A673 (cell line): ENCODE results near the gene NOL9. TPM values are rescaled to one million over a fixed set of nuclear protein-coding genes. Genes with fewer than 3 reads are reported as not detected.

Experiments used
- BruUV-seq: library from RNA; stranded (reverse); fragments of 400-500 nt; replicated peaks from 2 replicates; lab custom pipeline; 2021; lab: Mats Ljungman, UMichigan
- CTCF ChIA-PET: fragments of 300-600 bp; sonication (Branson Sonifier 250); formaldehyde crosslinking; loops from one replicate; lab custom pipeline; 2022; ENCODE audit warnings: antibody characterized with exemption; lab: Charles Lee
- POLR2A ChIA-PET: fragments of 300-600 bp; sonication (Branson Sonifier 250); formaldehyde crosslinking; loops from one replicate; lab custom pipeline; 2022; ENCODE audit warnings: antibody characterized with exemption; ENCODE audit not compliant: low non-redundant PET; lab: Charles Lee
- DNase-seq: peaks from one replicate; pipeline ENCODE4 v3.0.0-alpha.2; 2015; ENCODE audit warnings: low spot score
- H3K27ac ChIP-seq: fragments of 200-600 bp; sonication (generic); 2 replicates; pipeline ENCODE4 v1.5.1; 2016; ENCODE audit warnings: mixed run types, low read depth, mild to moderate bottlenecking, mixed read lengths, antibody characterized with exemption, low read length; ENCODE audit not compliant: poor library complexity, severe bottlenecking
- H3K27me3 ChIP-seq: fragments of 200-600 bp; sonication (generic); replicated peaks from 2 replicates; pipeline ENCODE4 v1.6.1; 2017; ENCODE audit warnings: mixed run types, low read depth, mild to moderate bottlenecking, mixed read lengths, antibody characterized with exemption, low read length; ENCODE audit not compliant: insufficient read depth, poor library complexity
- H3K36me3 ChIP-seq: fragments of 200-600 bp; sonication (generic); 2 replicates; pipeline ENCODE4 v1.6.1; 2016; ENCODE audit warnings: mixed run types, mild to moderate bottlenecking, mixed read lengths, antibody characterized with exemption, low read length; ENCODE audit not compliant: insufficient read depth, poor library complexity, severe bottlenecking
- H3K4me1 ChIP-seq: fragments of 200-600 bp; sonication (generic); 2 replicates; pipeline ENCODE4 v1.6.1; 2017; ENCODE audit warnings: mixed run types, mild to moderate bottlenecking, mixed read lengths, antibody characterized with exemption, low read length; ENCODE audit not compliant: insufficient read depth, poor library complexity, severe bottlenecking
- H3K4me3 ChIP-seq: fragments of 200-600 bp; sonication (generic); 2 replicates; pipeline ENCODE4 v1.5.1; 2016; ENCODE audit warnings: low read depth, mixed run types, mild to moderate bottlenecking, mixed read lengths, low read length; ENCODE audit not compliant: poor library complexity, severe bottlenecking
- H3K9me3 ChIP-seq: fragments of 200-600 bp; sonication (generic); 2 replicates; pipeline ENCODE4 v1.6.1; 2016; ENCODE audit warnings: mixed run types, low read depth, mild to moderate bottlenecking, mixed read lengths, antibody characterized with exemption, low read length; ENCODE audit not compliant: poor library complexity, severe bottlenecking
- CTCF ChIP-seq: fragments of 300-800, 200-600 bp; sonication (generic); conservative IDR thresholded peaks from 2 replicates; pipeline ENCODE4 v1.5.1; 2017; ENCODE audit warnings: low read depth, mild to moderate bottlenecking, antibody characterized with exemption, low read length, moderate library complexity, mixed read lengths
- EZH2 ChIP-seq: fragments of 200-600 bp; sonication (generic); IDR thresholded peaks from 2 replicates; pipeline ENCODE4 v1.6.1; 2017; ENCODE audit warnings: borderline replicate concordance, low read depth, mild to moderate bottlenecking, mixed read lengths, antibody characterized with exemption, low read length; ENCODE audit not compliant: poor library complexity, severe bottlenecking
- intact Hi-C: fragments of 100-400 bp; cut with micrococcal nuclease; formaldehyde crosslinking; loops from one replicate; pipeline ENCODE4 v1.10.0; 2022; ENCODE audit not compliant: unreplicated experiment
- total RNA-seq: library from RNA; stranded (reverse); gene quantifications from 2 replicates; pipeline ENCODE4 v1.2.3, GENCODE V29; 2021

NOL9 gene
- total RNA-seq, 1 experiment from 2014 or later, result 55.6 TPM

GRCh38 chr1:6512245-6512907 is 41.9 kb downstream of the NOL9 start:
- H3K36me3 ChIP-seq, result no peaks in the 10 kb centered on the region
- no peaks in the 10 kb centered on the region for H3K9me3 ChIP-seq
- H3K27ac ChIP-seq, result no peak overlapping the region
- no peak overlapping the region for H3K4me3 ChIP-seq
- H3K4me1 ChIP-seq, result no peaks in the 10 kb centered on the region
- ChIA-PET CTCF (no interaction called here), POLR2A (no interaction called here)
- TF ChIP-seq CTCF (no peak), EZH2 (no peak)
- H3K27me3 ChIP-seq, result no peaks in the 10 kb centered on the region
- no peak for DNase-seq
- BruUV-seq, result no TSS peak
- intact Hi-C loops, result no loop called here

DNA sequence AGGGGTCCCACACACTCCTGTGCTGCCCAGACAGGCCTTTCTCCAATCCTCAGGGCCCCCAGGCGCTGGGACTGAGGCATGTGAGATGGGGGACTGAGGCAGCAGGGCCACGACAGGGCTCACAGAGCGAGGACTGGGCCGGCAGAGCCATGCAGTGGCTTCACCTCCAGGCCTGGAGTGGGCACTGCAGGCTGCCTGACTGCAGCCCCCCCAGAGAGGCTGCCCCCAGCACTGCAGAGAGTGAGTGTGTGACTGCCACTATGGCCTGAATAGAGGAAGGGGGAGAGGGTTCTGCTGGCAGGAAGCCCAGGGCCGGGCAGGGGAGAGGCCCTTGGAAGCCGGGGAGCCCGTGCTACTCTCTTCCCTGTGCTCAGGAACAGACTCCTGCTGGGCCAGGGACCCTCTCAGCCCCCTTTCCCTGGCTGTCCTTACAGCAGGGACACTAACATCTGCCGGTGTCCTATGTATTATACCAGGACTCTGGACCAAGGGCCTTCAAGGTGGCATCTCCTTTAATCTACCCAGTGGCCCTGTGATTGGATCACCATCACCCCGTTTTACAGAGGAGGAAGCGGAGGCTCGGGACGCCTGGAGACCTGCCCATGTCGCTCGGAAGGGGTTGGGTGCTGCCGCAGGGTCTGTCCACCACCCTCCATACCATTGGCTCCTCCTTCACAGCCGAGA is 42.6 kb downstream of the NOL9 start:
- no peak overlapping the region for H3K27ac ChIP-seq
- H3K4me3 ChIP-seq, result no peak overlapping the region
- no peaks in the 10 kb centered on the region for H3K4me1 ChIP-seq
- H3K9me3 ChIP-seq, result no peaks in the 10 kb centered on the region
- DNase-seq, result no peak
- H3K27me3 ChIP-seq, result no peaks in the 10 kb centered on the region
- no TSS peak for BruUV-seq
- H3K36me3 ChIP-seq, result no peaks in the 10 kb centered on the region
- POLR2A ChIA-PET, result no interaction called here
- no peak for TF ChIP-seq EZH2
- no peak for TF ChIP-seq CTCF
- intact Hi-C loops, result no loop called here
- CTCF ChIA-PET, result no interaction called here

DNA sequence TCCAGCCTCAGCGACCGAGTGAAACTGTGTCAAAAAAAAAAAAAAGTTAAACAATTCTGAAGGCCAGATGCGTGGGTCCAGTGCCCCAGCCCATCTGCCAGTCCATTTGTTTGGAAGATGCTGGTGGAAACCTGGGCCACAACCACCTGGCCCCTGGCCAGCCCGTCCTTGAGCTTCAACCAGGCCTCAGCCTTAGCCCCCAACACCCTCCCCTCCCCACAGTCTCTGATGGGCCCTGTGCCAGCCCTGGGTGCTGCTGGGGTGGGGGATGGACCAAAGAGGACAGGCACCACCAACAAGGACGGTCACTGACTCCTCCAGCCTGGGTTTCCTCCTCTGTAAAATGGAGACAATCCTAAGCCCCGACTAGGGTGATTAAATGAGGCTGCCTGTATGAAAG is 43.3 kb downstream of the NOL9 start:
- H3K27me3 ChIP-seq, result no peaks in the 10 kb centered on the region
- BruUV-seq, result no TSS peak
- no peaks in the 10 kb centered on the region for H3K9me3 ChIP-seq
- no peaks in the 10 kb centered on the region for H3K36me3 ChIP-seq
- intact Hi-C loops, result no loop called here
- no peak for DNase-seq
- no peaks in the 10 kb centered on the region for H3K4me1 ChIP-seq
- CTCF ChIA-PET, result no interaction called here
- POLR2A ChIA-PET, result no interaction called here
- H3K4me3 ChIP-seq, result no peak overlapping the region
- no peak overlapping the region for H3K27ac ChIP-seq
- TF ChIP-seq CTCF (no peak), EZH2 (no peak)
